ENCODE data around the gene TRMT6.

DNA sequence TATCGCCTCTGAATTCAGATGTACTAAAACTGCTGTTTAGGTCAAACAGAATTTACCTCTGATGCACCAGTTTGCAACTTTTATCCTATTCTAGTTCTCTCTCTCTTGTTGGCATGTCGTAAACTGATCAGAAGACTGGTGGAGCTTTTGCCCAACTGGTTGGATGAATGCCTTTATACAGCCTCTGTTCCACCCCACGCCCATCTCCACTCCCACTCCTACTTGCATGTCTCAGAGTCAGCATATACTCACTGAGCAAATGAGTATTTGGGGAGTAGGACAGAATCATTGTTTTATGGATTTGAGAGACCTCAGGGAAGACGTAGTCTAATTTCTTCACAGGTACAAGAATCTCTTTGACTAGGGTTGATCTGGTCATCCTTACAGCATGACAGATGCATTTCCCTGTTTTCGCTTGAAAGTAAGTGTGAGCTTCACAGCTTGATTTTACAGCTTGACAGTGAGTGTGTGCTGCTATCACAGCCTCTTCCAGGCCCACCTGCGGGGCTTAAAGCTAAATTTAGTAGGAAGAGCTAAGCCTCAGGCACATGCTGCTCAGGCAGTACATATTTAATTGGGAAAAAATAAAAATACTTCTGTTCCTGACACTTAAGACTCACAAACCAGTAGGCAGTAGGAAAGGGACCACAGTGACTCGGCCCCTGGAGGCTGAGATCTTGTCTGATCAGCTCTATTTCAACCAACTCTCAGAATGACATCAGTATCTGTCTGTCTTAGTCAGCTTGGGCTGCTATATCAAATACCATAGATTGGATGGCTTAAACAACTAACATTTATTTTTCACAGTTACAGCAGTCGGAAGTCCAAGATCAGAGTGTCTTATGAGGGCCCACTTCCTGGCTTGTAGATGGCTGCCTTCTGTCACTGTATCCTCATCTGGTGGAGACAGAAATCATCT, 30.4 kb downstream of the TRMT6 start:
- TF ChIP-seq, protein P1, sequence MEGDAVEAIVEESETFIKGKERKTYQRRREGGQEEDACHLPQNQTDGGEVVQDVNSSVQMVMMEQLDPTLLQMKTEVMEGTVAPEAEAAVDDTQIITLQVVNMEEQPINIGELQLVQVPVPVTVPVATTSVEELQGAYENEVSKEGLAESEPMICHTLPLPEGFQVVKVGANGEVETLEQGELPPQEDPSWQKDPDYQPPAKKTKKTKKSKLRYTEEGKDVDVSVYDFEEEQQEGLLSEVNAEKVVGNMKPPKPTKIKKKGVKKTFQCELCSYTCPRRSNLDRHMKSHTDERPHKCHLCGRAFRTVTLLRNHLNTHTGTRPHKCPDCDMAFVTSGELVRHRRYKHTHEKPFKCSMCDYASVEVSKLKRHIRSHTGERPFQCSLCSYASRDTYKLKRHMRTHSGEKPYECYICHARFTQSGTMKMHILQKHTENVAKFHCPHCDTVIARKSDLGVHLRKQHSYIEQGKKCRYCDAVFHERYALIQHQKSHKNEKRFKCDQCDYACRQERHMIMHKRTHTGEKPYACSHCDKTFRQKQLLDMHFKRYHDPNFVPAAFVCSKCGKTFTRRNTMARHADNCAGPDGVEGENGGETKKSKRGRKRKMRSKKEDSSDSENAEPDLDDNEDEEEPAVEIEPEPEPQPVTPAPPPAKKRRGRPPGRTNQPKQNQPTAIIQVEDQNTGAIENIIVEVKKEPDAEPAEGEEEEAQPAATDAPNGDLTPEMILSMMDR (IDR thresholded peaks at IDR 0.05 in 8 of 11, conservative IDR thresholded peaks at IDR 0.05 in 3 of 11), result no peak
- TF ChIP-seq POLR2AphosphoS5 (IDR thresholded peaks at IDR 0.05) (no peak), POLR2A (IDR thresholded peaks at IDR 0.05) (no peak)

Measured in spleen (tissue), 7 donors.